Hepatocyte (in vitro differentiated cells): ENCODE data around the gene TWF2. TPM values are rescaled to one million over a fixed set of nuclear protein-coding genes. Genes with fewer than 3 reads are reported as not detected.

Experiments used
- DNase-seq: peaks from one replicate; pipeline ENCODE4 v3.0.0-alpha.2; 2016; ENCODE audit warnings: low spot score
- H2AFZ ChIP-seq: fragments of 200-600 bp; sonication (generic); 2 replicates; pipeline ENCODE4 v1.6.0; 2016; ENCODE audit warnings: antibody characterized with exemption, mild to moderate bottlenecking
- H3K27ac ChIP-seq: fragments of 200-600 bp; sonication (generic); 2 replicates; pipeline ENCODE4 v1.5.1; 2016; ENCODE audit warnings: mild to moderate bottlenecking
- H3K27me3 ChIP-seq: fragments of 200-600 bp; sonication (generic); 2 replicates; pipeline ENCODE4 v1.6.1; 2016
- H3K36me3 ChIP-seq: fragments of 200-600 bp; sonication (generic); replicated peaks from 2 replicates; pipeline ENCODE4 v1.5.1; 2016; ENCODE audit warnings: low read depth; ENCODE audit not compliant: insufficient read depth
- H3K4me1 ChIP-seq: fragments of 200-600 bp; sonication (generic); 2 replicates; pipeline ENCODE4 v1.5.1; 2016; ENCODE audit warnings: mild to moderate bottlenecking, moderate library complexity; ENCODE audit not compliant: insufficient read depth
- H3K4me2 ChIP-seq: fragments of 200-600 bp; sonication (generic); 2 replicates; pipeline ENCODE4 v1.6.0; 2016
- H3K4me3 ChIP-seq: fragments of 200-600 bp; sonication (generic); 2 replicates; pipeline ENCODE4 v1.5.1; 2016; ENCODE audit warnings: mild to moderate bottlenecking
- H3K79me2 ChIP-seq: fragments of 200-600 bp; sonication (generic); 2 replicates; pipeline ENCODE4 v1.6.0; 2017; ENCODE audit warnings: mild to moderate bottlenecking
- H3K9me2 ChIP-seq: fragments of 200-600 bp; sonication (generic); replicated peaks from 2 replicates; pipeline ENCODE4 v1.6.0; 2017; ENCODE audit warnings: mild to moderate bottlenecking; ENCODE audit not compliant: insufficient read depth
- H3K9me3 ChIP-seq: fragments of 200-600 bp; sonication (generic); 2 replicates; pipeline ENCODE4 v1.5.1; 2016; ENCODE audit warnings: low read depth, mild to moderate bottlenecking
- H4K20me1 ChIP-seq: fragments of 200-600 bp; sonication (generic); 2 replicates; pipeline ENCODE4 v1.6.0; 2016; ENCODE audit warnings: mild to moderate bottlenecking; ENCODE audit not compliant: insufficient read depth, poor library complexity, severe bottlenecking
- CTCF ChIP-seq: fragments of 200-600 bp; sonication (generic); IDR thresholded peaks from 2 replicates; pipeline ENCODE4 v1.5.1; 2016; ENCODE audit warnings: antibody characterized with exemption, mild to moderate bottlenecking; ENCODE audit not compliant: poor library complexity
- EZH2 ChIP-seq: fragments of 200-600 bp; sonication (generic); IDR thresholded peaks from 2 replicates; pipeline ENCODE4 v1.6.1; 2016; ENCODE audit warnings: antibody characterized with exemption, mild to moderate bottlenecking, borderline replicate concordance
- EZH2phosphoT487 ChIP-seq: fragments of 200-600 bp; sonication (generic); IDR thresholded peaks from one replicate; pipeline ENCODE4 v1.6.1; 2018; ENCODE audit warnings: antibody characterized with exemption, mild to moderate bottlenecking, low read depth, moderate library complexity; ENCODE audit not compliant: unreplicated experiment, severe bottlenecking
- WGBS: methylation state at CpG from one replicate; pipeline ENCODE4 v1.1.6; 2016; ENCODE audit warnings: low lambda C conversion rate; ENCODE audit errors: missing lambda C conversion rate; 5-methylcytosine and 5-hydroxymethylcytosine counted together
- microRNA counts: library from miRNA; unstranded; fragments of <30 nt; microRNA quantifications from one replicate; lab custom pipeline; 2017
- microRNA-seq: library from miRNA; unstranded; fragments of <30 nt; microRNA quantifications from one replicate; pipeline ENCODE4, GENCODE V29; 2017
- polyA plus RNA-seq: library from polyadenylated mRNA; unstranded; fragments of >200 nt; fragmentation: Nextera tagmentation; extraction: Ambion mirVana; gene quantifications from 2 replicates; pipeline ENCODE4 v1.2.1, GENCODE V29; 2016
- small RNA-seq: library from RNA; depleted of rRNA; stranded (forward); fragments of <200 nt; gene quantifications from one replicate; pipeline ENCODE3, GENCODE V24; 2014
- total RNA-seq: library from RNA; depleted of rRNA; stranded (reverse); fragments of >200 nt; gene quantifications from 2 replicates; pipeline ENCODE4 v1.2.3, GENCODE V29; 2014

TWF2 gene
- total and polyA plus RNA-seq, 2 experiments from 2014 or later: 47.4 to 52.5 TPM

- Histone ChIP-seq H2AFZ (no peak overlapping the region), H3K79me2 (no peaks in the 10 kb centered on the region), H3K36me3 (no peaks in the 10 kb centered on the region), H3K9me2 (no peaks in the 10 kb centered on the region), H3K9me3 (no peaks in the 10 kb centered on the region), H3K27me3 (no peaks in the 10 kb centered on the region), H3K4me2 (no peak overlapping the region), H3K4me3 (no peak overlapping the region), H4K20me1 (no peaks in the 10 kb centered on the region), H3K4me1 (peaks cover 10% of the 10 kb centered on the region), H3K27ac (no peak overlapping the region)
- no peak for DNase-seq
- no peak for TF ChIP-seq CTCF
- no peak for TF ChIP-seq EZH2phosphoT487
- no peak for TF ChIP-seq EZH2
- WGBS: 73% methylated on average over 5 of the region's 5 CpGs
Measured at GRCh38 chr3:52182196-52182595, 56.8 kb downstream of the TWF2 start.

GRCh38 chr3:52181543-52181942, 57.4 kb downstream of the TWF2 start:
- TF ChIP-seq CTCF (no peak), EZH2 (no peak), EZH2phosphoT487 (no peak)
- no peak overlapping the region for H2AFZ ChIP-seq
- H3K4me1 ChIP-seq: peaks cover 10% of the 10 kb centered on the region
- no peak overlapping the region for H3K27ac ChIP-seq
- H3K9me3 ChIP-seq: no peaks in the 10 kb centered on the region
- no peaks in the 10 kb centered on the region for H3K9me2 ChIP-seq
- H3K27me3 ChIP-seq: no peaks in the 10 kb centered on the region
- H4K20me1 ChIP-seq: no peaks in the 10 kb centered on the region
- 75% methylated on average over 4 of the region's 4 CpGs for WGBS
- no peak overlapping the region for H3K4me3 ChIP-seq
- no peaks in the 10 kb centered on the region for H3K79me2 ChIP-seq
- no peak for DNase-seq
- no peak overlapping the region for H3K4me2 ChIP-seq
- no peaks in the 10 kb centered on the region for H3K36me3 ChIP-seq

MicroRNA genes within 50 kb of the gene (microRNA counts, 767-probe panel; counts per million panel counts)
- 11,510 counts per million, percentile 91 among the panel's probes with 10 or more counts for microRNA hsa-let-7g-5p (lab: Ali Mortazavi, UCI)

Small RNA genes within 50 kb of the gene (microRNA-seq; reads per million reads assigned to microRNA genes)
- gene MIRLET7G: 37,871 reads per million, percentile 99 among the genes with 10 or more reads in this experiment

Small RNA genes within 50 kb of the gene (small RNA-seq; reads per million reads assigned to genes)
- gene MIRLET7G: 324 reads per million, percentile 98 among the genes with 10 or more reads in this experiment

Other genes with a start within 250 kb of the TWF2 start
- 981 and 1,184 TPM in 2 replicates for gene RPL29, start 243.3 kb downstream of the TWF2 start, total RNA-seq
- gene RPL29, start 243.3 kb downstream of the TWF2 start, polyA plus RNA-seq: 786 and 812 TPM in 2 replicates
- 13.1 and 13.8 TPM in 2 replicates for gene DUSP7, start 182.6 kb downstream of the TWF2 start, total RNA-seq
- 5.9 and 6.4 TPM in 2 replicates for gene DUSP7, start 182.6 kb downstream of the TWF2 start, polyA plus RNA-seq
- 2.6 TPM in 2 replicates for gene POC1A, start 84.7 kb downstream of the TWF2 start, total RNA-seq
- gene POC1A, start 84.7 kb downstream of the TWF2 start, polyA plus RNA-seq: 3.7 and 5.7 TPM in 2 replicates
- gene ALAS1, start 41.0 kb downstream of the TWF2 start, total RNA-seq: 81.8 and 85.3 TPM in 2 replicates
- gene ALAS1, start 41.0 kb downstream of the TWF2 start, polyA plus RNA-seq: 90.1 and 91.2 TPM in 2 replicates
- not detected in 2 replicates for gene TLR9, start 13.5 kb downstream of the TWF2 start, total RNA-seq
- gene TLR9, start 13.5 kb downstream of the TWF2 start, polyA plus RNA-seq: not detected in 2 replicates
- 6.2 and 8.0 TPM in 2 replicates for gene PPM1M, start 6.6 kb upstream of the TWF2 start, total RNA-seq
- gene PPM1M, start 6.6 kb upstream of the TWF2 start, polyA plus RNA-seq: 8.4 and 10.7 TPM in 2 replicates
- gene WDR82, start 39.5 kb upstream of the TWF2 start, total RNA-seq: 50.9 and 52.1 TPM in 2 replicates
- 20.2 and 24.8 TPM in 2 replicates for gene WDR82, start 39.5 kb upstream of the TWF2 start, polyA plus RNA-seq
- gene GLYCTK, start 48.7 kb upstream of the TWF2 start, total RNA-seq: 112 and 116 TPM in 2 replicates
- 95.5 and 110 TPM in 2 replicates for gene GLYCTK, start 48.7 kb upstream of the TWF2 start, polyA plus RNA-seq
- 2.5 and 4.0 TPM in 2 replicates for gene DNAH1, start 77.2 kb upstream of the TWF2 start, total RNA-seq
- gene DNAH1, start 77.2 kb upstream of the TWF2 start, polyA plus RNA-seq: 2.7 and 4.2 TPM in 2 replicates
- gene BAP1, start 170.8 kb upstream of the TWF2 start, total RNA-seq: 54.1 and 68.5 TPM in 2 replicates
- 57.4 and 59.2 TPM in 2 replicates for gene BAP1, start 170.8 kb upstream of the TWF2 start, polyA plus RNA-seq
- 7.1 and 7.2 TPM in 2 replicates for gene PHF7, start 171.5 kb upstream of the TWF2 start, total RNA-seq
- gene PHF7, start 171.5 kb upstream of the TWF2 start, polyA plus RNA-seq: 3.9 and 7.1 TPM in 2 replicates
- gene SEMA3G, start 205.9 kb upstream of the TWF2 start, total RNA-seq: 1.5 and 3.8 TPM in 2 replicates
- 0.48 and 1.5 TPM in 2 replicates for gene SEMA3G, start 205.9 kb upstream of the TWF2 start, polyA plus RNA-seq
- 15.0 and 16.1 TPM in 2 replicates for gene TNNC1, start 214.9 kb upstream of the TWF2 start, total RNA-seq
- 9.7 and 19.8 TPM in 2 replicates for gene TNNC1, start 214.9 kb upstream of the TWF2 start, polyA plus RNA-seq
- 52.1 and 74.5 TPM in 2 replicates for gene NISCH, start 216.4 kb upstream of the TWF2 start, total RNA-seq
- gene NISCH, start 216.4 kb upstream of the TWF2 start, polyA plus RNA-seq: 58.9 and 66.3 TPM in 2 replicates